ENCODE measurements around the gene C1R.

C1R gene

GRCh38 chr12:7090222-7090998 lies 1.8 kb downstream of the C1R start:
- TF ChIP-seq, protein P1, sequence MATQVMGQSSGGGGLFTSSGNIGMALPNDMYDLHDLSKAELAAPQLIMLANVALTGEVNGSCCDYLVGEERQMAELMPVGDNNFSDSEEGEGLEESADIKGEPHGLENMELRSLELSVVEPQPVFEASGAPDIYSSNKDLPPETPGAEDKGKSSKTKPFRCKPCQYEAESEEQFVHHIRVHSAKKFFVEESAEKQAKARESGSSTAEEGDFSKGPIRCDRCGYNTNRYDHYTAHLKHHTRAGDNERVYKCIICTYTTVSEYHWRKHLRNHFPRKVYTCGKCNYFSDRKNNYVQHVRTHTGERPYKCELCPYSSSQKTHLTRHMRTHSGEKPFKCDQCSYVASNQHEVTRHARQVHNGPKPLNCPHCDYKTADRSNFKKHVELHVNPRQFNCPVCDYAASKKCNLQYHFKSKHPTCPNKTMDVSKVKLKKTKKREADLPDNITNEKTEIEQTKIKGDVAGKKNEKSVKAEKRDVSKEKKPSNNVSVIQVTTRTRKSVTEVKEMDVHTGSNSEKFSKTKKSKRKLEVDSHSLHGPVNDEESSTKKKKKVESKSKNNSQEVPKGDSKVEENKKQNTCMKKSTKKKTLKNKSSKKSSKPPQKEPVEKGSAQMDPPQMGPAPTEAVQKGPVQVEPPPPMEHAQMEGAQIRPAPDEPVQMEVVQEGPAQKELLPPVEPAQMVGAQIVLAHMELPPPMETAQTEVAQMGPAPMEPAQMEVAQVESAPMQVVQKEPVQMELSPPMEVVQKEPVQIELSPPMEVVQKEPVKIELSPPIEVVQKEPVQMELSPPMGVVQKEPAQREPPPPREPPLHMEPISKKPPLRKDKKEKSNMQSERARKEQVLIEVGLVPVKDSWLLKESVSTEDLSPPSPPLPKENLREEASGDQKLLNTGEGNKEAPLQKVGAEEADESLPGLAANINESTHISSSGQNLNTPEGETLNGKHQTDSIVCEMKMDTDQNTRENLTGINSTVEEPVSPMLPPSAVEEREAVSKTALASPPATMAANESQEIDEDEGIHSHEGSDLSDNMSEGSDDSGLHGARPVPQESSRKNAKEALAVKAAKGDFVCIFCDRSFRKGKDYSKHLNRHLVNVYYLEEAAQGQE (IDR thresholded peaks at IDR 0.05; ENCODE audit: insufficient read depth in 1 of 2, low read depth in 2 of 2, low read length in 2 of 2) = no peak
- no peak for TF ChIP-seq TAF1 (IDR thresholded peaks at IDR 0.05; ENCODE audit: borderline replicate concordance, insufficient read depth, low read length)
- TF ChIP-seq SIN3A (IDR thresholded peaks at IDR 0.05; ENCODE audit: borderline replicate concordance, insufficient read depth, low read length) = no peak
- no peak for TF ChIP-seq POLR2AphosphoS5 (IDR thresholded peaks at IDR 0.05; ENCODE audit: low read depth, low read length)
- no peak for TF ChIP-seq FOXP2 (optimal IDR thresholded peaks at IDR 0.05; ENCODE audit: borderline replicate concordance, extremely low read depth, extremely low read length, insufficient read depth)

DNA sequence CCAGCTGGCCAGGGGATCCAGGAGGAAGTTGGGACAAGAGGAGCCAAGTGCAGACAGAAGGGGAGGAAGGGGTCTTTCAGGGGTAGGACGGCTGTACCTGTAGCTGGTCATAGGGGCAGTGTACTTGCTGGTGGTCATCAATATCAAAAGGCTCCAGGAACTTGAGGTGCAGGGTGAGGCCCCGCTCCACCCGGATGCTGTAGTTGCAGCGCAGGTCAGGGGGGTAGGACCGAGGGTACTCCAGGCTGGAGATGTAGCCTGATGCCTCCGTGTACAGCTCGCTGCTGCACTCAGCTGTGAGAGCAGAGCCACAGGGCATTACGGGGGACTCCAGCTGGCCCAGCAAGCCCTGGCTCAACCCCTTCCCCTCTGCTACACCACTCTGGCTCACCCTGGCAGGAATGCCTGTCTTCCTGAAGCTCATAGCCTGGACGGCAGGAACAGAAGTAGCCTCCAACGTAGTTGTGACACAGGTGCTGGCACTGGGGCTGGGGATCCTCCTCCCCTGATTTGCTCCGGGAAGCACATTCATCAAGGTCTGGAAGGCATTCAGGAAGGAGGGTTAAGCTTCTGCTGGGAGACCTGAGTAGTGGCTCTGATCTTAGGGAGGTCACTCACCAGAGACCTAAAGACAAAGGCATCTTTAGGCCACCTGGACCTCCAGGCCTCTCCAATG lies 2.9 kb downstream of the C1R start:
- TF ChIP-seq FOXP2 (optimal IDR thresholded peaks at IDR 0.05; ENCODE audit: borderline replicate concordance, extremely low read depth, extremely low read length, insufficient read depth) (no peak), TAF1 (IDR thresholded peaks at IDR 0.05; ENCODE audit: borderline replicate concordance, insufficient read depth, low read length) (no peak), SIN3A (IDR thresholded peaks at IDR 0.05; ENCODE audit: borderline replicate concordance, insufficient read depth, low read length) (no peak), POLR2AphosphoS5 (IDR thresholded peaks at IDR 0.05; ENCODE audit: low read depth, low read length) (no peak)
- TF ChIP-seq, protein P1 (IDR thresholded peaks at IDR 0.05; ENCODE audit: insufficient read depth in 1 of 2, low read depth in 2 of 2, low read length in 2 of 2) = no peak

GRCh38 chr12:7083125-7083524 lies 9.1 kb downstream of the C1R start:
- TF ChIP-seq FOXP2 (optimal IDR thresholded peaks at IDR 0.05; ENCODE audit: borderline replicate concordance, extremely low read depth, extremely low read length, insufficient read depth) = no peak
- no peak for TF ChIP-seq SIN3A (IDR thresholded peaks at IDR 0.05; ENCODE audit: borderline replicate concordance, insufficient read depth, low read length)
- TF ChIP-seq POLR2AphosphoS5 (IDR thresholded peaks at IDR 0.05; ENCODE audit: low read depth, low read length) = no peak
- no peak for TF ChIP-seq TAF1 (IDR thresholded peaks at IDR 0.05; ENCODE audit: borderline replicate concordance, insufficient read depth, low read length)
- TF ChIP-seq, protein P1 (IDR thresholded peaks at IDR 0.05; ENCODE audit: insufficient read depth in 1 of 2, low read depth in 2 of 2, low read length in 2 of 2) = no peak

DNA sequence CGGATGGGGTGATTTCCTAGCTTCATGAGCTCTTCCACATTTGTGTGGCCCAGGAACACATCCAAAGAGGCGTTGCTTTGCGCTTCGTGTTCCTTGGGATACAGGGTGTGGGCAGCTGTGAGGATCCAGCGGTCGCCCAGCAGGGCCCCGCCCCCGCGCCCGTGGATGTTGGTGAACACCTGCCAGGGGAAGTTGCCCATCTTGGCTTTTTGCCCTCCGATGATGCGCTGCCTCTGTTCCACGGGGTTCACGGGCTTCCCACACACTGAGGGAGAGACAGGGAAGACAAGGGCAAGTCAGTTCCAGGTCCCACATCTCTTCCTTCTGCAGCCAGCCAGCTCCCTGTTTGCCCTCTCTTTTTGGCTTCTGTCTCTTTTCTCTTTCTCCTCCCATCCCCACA lies 11.2 kb downstream of the C1R start:
- TF ChIP-seq POLR2AphosphoS5 (IDR thresholded peaks at IDR 0.05; ENCODE audit: low read depth, low read length) (no peak), FOXP2 (optimal IDR thresholded peaks at IDR 0.05; ENCODE audit: borderline replicate concordance, extremely low read depth, extremely low read length, insufficient read depth) (no peak), TAF1 (IDR thresholded peaks at IDR 0.05; ENCODE audit: borderline replicate concordance, insufficient read depth, low read length) (no peak), SIN3A (IDR thresholded peaks at IDR 0.05; ENCODE audit: borderline replicate concordance, insufficient read depth, low read length) (no peak)
- TF ChIP-seq, protein P1 (IDR thresholded peaks at IDR 0.05; ENCODE audit: insufficient read depth in 1 of 2, low read depth in 2 of 2, low read length in 2 of 2) = no peak

All from PFSK-1 (cell line).